Measurements from ENCODE around the gene ADGRG4.
"Not testable (repeated sequence)": the region's sequence is repeated elsewhere in the genome, so short reads cannot be mapped to it uniquely, and the experiment has no call there.

The ADGRG4 gene

DNA sequence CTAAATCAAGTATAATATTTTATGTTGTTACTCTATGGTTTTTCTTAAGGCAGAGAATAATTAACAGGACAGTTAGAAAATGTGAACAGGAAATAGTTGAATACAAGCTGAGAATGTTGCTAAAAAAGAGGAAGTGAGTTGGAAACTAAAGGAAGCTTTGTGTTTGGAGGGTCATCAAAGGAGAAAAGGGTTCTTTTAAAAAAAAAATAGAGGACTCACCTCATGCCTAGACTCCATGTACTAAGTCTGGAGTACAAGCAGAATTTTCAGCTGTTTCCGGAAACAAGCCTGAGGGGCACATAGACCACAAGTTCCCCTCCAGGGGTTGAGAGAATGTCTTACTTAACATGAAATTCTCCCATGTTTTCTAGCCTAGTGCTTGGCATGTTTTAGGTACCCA is 29.5 kb upstream of the ADGRG4 start:
- H3K4me3 ChIP-seq (ENCODE audit: low read depth, low read length): no peak overlapping the region
- TF ChIP-seq, protein P1, sequence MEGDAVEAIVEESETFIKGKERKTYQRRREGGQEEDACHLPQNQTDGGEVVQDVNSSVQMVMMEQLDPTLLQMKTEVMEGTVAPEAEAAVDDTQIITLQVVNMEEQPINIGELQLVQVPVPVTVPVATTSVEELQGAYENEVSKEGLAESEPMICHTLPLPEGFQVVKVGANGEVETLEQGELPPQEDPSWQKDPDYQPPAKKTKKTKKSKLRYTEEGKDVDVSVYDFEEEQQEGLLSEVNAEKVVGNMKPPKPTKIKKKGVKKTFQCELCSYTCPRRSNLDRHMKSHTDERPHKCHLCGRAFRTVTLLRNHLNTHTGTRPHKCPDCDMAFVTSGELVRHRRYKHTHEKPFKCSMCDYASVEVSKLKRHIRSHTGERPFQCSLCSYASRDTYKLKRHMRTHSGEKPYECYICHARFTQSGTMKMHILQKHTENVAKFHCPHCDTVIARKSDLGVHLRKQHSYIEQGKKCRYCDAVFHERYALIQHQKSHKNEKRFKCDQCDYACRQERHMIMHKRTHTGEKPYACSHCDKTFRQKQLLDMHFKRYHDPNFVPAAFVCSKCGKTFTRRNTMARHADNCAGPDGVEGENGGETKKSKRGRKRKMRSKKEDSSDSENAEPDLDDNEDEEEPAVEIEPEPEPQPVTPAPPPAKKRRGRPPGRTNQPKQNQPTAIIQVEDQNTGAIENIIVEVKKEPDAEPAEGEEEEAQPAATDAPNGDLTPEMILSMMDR (IDR thresholded peaks at IDR 0.05; ENCODE audit: low read depth, low read length): no peak

DNA sequence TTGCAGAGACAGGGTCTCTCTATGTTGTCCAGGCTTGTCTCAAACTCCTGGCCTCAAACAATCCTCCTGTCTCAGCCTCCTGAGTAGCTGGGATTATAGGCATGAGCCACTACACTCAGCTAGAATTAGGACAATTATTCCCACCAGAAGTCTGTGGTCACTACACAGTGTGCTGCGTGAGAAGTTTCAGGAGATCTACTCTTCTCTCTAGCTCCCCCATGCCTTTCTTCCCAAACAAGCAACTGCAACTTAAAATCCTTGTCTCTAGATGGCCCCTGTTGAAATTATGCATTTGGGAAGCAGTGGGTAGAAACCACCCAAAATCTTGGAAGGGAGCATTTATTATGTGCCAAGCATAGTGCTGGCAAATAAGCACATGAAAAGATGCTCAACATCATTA is 28.4 kb upstream of the ADGRG4 start:
- TF ChIP-seq, protein P1 (IDR thresholded peaks at IDR 0.05; ENCODE audit: low read depth, low read length): no peak
- H3K4me3 ChIP-seq (ENCODE audit: low read depth, low read length): no peak overlapping the region

DNA sequence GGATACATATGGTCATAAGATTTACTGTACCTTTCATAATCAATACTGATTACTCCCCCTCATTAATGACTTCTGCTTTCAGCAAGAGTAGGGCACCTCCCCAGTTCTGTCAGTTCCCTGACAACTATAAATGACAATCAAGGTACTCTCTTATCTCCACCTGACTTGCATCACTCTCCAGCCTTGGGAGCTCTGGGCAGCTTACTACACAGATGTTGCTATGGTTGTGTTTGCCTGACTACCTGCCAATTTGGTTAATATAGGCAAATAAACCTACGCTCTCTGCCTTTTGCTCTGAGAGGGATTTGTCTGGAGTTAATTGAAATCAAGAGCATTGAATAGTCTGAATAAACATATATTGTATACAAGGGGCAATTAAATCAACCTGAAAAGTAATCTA is 26.8 kb upstream of the ADGRG4 start:
- H3K4me3 ChIP-seq (ENCODE audit: low read depth, low read length): no peak overlapping the region
- TF ChIP-seq, protein P1 (IDR thresholded peaks at IDR 0.05; ENCODE audit: low read depth, low read length): no peak

DNA sequence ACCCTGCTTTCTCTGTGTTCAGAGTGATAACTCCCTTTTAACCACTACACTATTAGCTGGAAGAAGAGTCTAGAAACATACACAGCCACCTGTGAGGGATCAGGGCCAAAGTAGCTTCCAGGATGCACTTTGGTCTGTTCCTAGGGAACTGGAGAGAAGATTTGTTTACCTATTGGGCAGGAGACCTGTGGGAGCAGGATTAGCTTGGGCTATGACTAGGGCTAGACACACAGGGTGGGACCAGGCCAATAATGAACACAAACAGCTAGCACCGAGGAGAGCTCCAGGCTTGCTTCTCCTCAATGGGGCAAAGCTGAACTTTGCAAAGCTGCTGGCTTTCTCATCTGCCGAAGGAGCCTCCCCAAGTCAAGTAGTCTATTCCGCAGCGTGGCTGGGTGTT is 25.2 kb upstream of the ADGRG4 start:
- TF ChIP-seq, protein P1 (IDR thresholded peaks at IDR 0.05; ENCODE audit: low read depth, low read length): no peak
- no peak overlapping the region for H3K4me3 ChIP-seq (ENCODE audit: low read depth, low read length)

DNA sequence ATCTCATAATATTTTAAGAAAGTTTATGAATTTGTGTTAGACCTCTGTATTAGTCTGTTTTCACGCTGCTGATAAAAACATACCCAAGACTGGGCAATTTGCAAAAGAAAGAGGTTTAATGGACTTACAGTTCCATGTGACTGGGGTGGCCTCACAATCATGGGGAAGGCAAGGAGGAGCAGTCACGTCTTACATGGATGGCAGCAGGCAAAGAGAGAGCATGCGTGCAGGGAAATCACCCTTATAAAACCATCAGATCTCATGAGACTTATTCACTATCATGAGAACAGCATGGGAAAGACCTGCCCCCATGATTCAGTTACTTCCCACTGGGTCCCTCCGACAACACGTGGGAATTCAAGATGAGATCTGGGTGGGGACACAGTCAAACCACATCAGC is 14.4 kb upstream of the ADGRG4 start:
- H3K4me3 ChIP-seq (ENCODE audit: low read depth, low read length): not testable (repeated sequence)

DNA sequence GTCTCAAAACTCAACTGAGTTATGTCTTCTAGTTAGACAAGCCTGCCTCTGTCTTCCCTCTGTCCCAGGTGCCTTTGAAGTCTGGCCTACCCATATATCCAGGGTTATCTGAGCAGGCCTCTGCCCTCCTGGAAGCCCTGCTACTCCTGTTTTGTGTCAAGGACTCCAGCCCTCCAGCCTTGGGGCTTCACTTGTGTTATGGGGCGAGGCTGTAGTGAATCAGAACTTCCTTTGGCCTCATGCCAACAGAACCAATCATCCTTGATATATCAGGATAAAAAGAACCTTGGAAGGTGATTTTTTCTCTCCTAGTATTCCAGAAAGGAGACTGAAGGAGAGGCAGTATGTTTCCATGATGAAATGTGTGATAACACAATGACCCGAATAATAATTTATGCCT is 8.9 kb upstream of the ADGRG4 start:
- H3K4me3 ChIP-seq (ENCODE audit: low read depth, low read length): no peak overlapping the region
- TF ChIP-seq, protein P1 (IDR thresholded peaks at IDR 0.05; ENCODE audit: low read depth, low read length): no peak

DNA sequence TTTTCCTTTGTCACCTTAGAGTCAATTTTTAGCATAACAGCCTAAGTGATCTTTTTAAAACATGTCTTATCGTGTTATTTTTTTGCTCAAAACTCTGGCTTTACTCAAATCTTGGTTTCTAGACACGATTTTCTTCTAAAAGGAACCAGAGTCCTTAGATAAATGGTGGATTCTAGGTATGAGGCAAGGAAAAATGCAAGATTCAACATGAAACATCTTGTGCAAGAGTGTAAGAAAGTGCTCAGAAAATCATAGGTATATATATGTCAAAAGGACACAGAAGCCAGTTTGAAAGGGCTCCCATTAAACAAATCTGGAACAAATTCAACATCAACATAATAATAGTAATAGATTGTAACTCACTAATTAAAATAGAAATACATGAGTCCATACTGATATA is 8.1 kb upstream of the ADGRG4 start:
- H3K4me3 ChIP-seq (ENCODE audit: low read depth, low read length): no peak overlapping the region
- TF ChIP-seq, protein P1 (IDR thresholded peaks at IDR 0.05; ENCODE audit: low read depth, low read length): no peak

DNA sequence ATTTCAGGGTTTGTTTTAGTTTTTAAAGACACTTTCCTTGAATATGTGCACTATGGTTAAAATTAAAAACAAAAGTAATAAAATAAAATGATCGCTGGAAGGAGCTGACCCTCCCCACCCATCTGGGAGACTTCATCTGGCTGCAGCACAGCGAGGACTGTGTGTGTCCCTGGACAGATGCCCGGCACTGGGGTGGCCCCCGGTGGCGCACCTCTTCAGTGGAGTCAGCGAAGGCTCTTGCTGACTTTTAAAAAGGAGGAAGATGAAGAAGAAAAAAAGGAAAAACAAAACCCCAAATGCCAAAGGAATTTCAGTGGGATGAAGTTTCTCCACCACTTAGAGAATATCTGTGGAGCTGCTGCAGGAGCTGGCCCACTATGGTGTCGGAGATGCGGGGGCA is 5.4 kb upstream of the ADGRG4 start:
- TF ChIP-seq, protein P1 (IDR thresholded peaks at IDR 0.05; ENCODE audit: low read depth, low read length): no peak
- H3K4me3 ChIP-seq (ENCODE audit: low read depth, low read length): no peak overlapping the region
